HCT116 (cell line): ENCODE measurements around the gene UNC93B1. TPM values are rescaled to one million over a fixed set of nuclear protein-coding genes. Genes with fewer than 3 reads are reported as not detected.

Experiments used
- ATAC-seq: fragments of 200-7000 bp; cut with Tn5 transposase; 2 replicates; pipeline ENCODE4 v1.9.1; 2020; ENCODE audit warnings: mild to moderate bottlenecking, moderate library complexity
- BruUV-seq: library from RNA; stranded (reverse); fragments of 400-500 nt; replicated peaks from 2 replicates; lab custom pipeline; 2021; lab: Mats Ljungman, UMichigan
- CTCF ChIA-PET: fragments of 300-600 bp; sonication (Branson Sonifier 250); formaldehyde crosslinking; loops from one replicate; lab custom pipeline; 2021; ENCODE audit warnings: antibody characterized with exemption; lab: Charles Lee
- POLR2A ChIA-PET: fragments of 300-600, 350-600 bp; sonication (Branson Sonifier 250); formaldehyde crosslinking; loops from one replicate; lab custom pipeline; 2021; ENCODE audit warnings: antibody characterized with exemption; lab: Charles Lee
- RAD21 ChIA-PET, 2 experiments: fragments of 300-600 bp; sonication (Branson Sonifier 250); formaldehyde crosslinking; loops; one replicate each; lab custom pipeline; 2023; ENCODE audit warnings: low total read pairs in 2 of 2; ENCODE audit not compliant: uncharacterized antibody in 2 of 2, unreplicated experiment in 2 of 2, low non-redundant PET in 1 of 2; lab: Charles Lee
- DNase-seq: peaks from one replicate; pipeline ENCODE4 v3.0.0-alpha.2; 2010; ENCODE audit warnings: low read depth, low spot score
- H2AFZ ChIP-seq: fragments of 200-600 bp; shearing (Covaris generic), sonication (generic); 2 replicates; pipeline ENCODE4 v1.6.1; 2017; ENCODE audit warnings: low read depth, mixed run types, mixed read lengths, antibody characterized with exemption, low read length; ENCODE audit not compliant: poor library complexity, severe bottlenecking
- H3K27ac ChIP-seq: 2 replicates; pipeline ENCODE4 v1.5.1; 2012; ENCODE audit warnings: low read depth, low read length
- H3K27me3 ChIP-seq: fragments of 200-600 bp; sonication (generic); 2 replicates; pipeline ENCODE4 v1.6.1; 2016; ENCODE audit warnings: mixed run types, low read length, mixed read lengths; ENCODE audit not compliant: insufficient read depth
- H3K36me3 ChIP-seq, 2 experiments: fragments of 200-500 bp in 1 of 2; fragments of 200-600 bp in 1 of 2; sonication (Bioruptor generic) in 1 of 2; sonication (generic) in 1 of 2; 2 replicates each; pipeline versions ENCODE4 v1.5.1 to v1.6.1; 2014 to 2016; ENCODE audit warnings: low read length in 2 of 2, inconsistent platforms in 1 of 2, mixed read lengths in 1 of 2, mixed run types in 1 of 2; ENCODE audit not compliant: insufficient read depth in 2 of 2, control insufficient read depth in 1 of 2
- H3K4me1 ChIP-seq, 2 experiments: fragments of 200-600 bp in 1 of 2; sonication (generic) in 1 of 2; 2 replicates each; pipeline versions ENCODE4 v1.5.1 to v1.6.1; 2012 to 2017; ENCODE audit warnings: low read length in 2 of 2, inconsistent platforms in 1 of 2, mild to moderate bottlenecking in 1 of 2, mixed read lengths in 1 of 2, mixed run types in 1 of 2, moderate library complexity in 1 of 2; ENCODE audit not compliant: insufficient read depth in 2 of 2, control insufficient read depth in 1 of 2
- H3K4me2 ChIP-seq: fragments of 200-600 bp; sonication (generic); 2 replicates; pipeline ENCODE4 v1.6.1; 2017; ENCODE audit warnings: mixed run types, low read length, mixed read lengths
- H3K4me3 ChIP-seq, 2 experiments: fragments of 200-600 bp in 1 of 2; sonication (generic) in 1 of 2; replicated peaks in 1 of 2; 2 replicates each; pipeline ENCODE4 v1.5.1; 2011 to 2016; ENCODE audit warnings: low read length in 2 of 2, control low read depth in 1 of 2, low read depth in 1 of 2, mild to moderate bottlenecking in 1 of 2, mixed read lengths in 1 of 2, mixed run types in 1 of 2
- H3K79me2 ChIP-seq: fragments of 200-600 bp; sonication (generic); 2 replicates; pipeline ENCODE4 v1.6.1; 2017; ENCODE audit warnings: mild to moderate bottlenecking, mixed run types, low read length, moderate library complexity, mixed read lengths; ENCODE audit not compliant: insufficient read depth
- H3K9ac ChIP-seq: fragments of 200-600 bp; sonication (generic); 2 replicates; pipeline ENCODE4 v1.6.1; 2016; ENCODE audit warnings: low read length, mixed read lengths
- H3K9me2 ChIP-seq: fragments of 200-600 bp; sonication (generic), shearing (Covaris generic); 2 replicates; pipeline ENCODE4 v1.6.1; 2017; ENCODE audit warnings: mixed run types, mild to moderate bottlenecking, moderate library complexity; ENCODE audit not compliant: insufficient read depth
- H3K9me3 ChIP-seq, 2 experiments: fragments of 200-500 bp in 1 of 2; fragments of 200-600 bp in 1 of 2; sonication (Bioruptor generic) in 1 of 2; sonication (generic) in 1 of 2; 2 replicates each; pipeline ENCODE4 v1.6.1; 2014 to 2017; ENCODE audit warnings: low read length in 2 of 2, mixed read lengths in 2 of 2, inconsistent platforms in 1 of 2, low read depth in 1 of 2, mild to moderate bottlenecking in 1 of 2, mixed run types in 1 of 2, moderate library complexity in 1 of 2; ENCODE audit not compliant: control insufficient read depth in 1 of 2, insufficient read depth in 1 of 2
- H4K20me1 ChIP-seq: fragments of 200-600 bp; sonication (generic), shearing (Covaris generic); 2 replicates; pipeline ENCODE4 v1.6.1; 2017; ENCODE audit warnings: mixed run types, mild to moderate bottlenecking, moderate library complexity; ENCODE audit not compliant: insufficient read depth
- CEBPB ChIP-seq: IDR thresholded peaks from 2 replicates; pipeline ENCODE4 v1.6.1; 2012; ENCODE audit warnings: low read depth
- EZH2phosphoT487 ChIP-seq: fragments of 200-600 bp; IDR thresholded peaks from 2 replicates; pipeline ENCODE4 v1.6.1; 2018; ENCODE audit warnings: antibody characterized with exemption, borderline replicate concordance
- JUND ChIP-seq: IDR thresholded peaks from 2 replicates; pipeline ENCODE4 v1.6.1; 2012
- POLR2A ChIP-seq: IDR thresholded peaks from 2 replicates; pipeline ENCODE4 v1.7.0; 2011; ENCODE audit warnings: borderline replicate concordance; ENCODE audit not compliant: insufficient read depth, insufficient read length; ENCODE audit errors: extremely low read depth
- POLR2AphosphoS5 ChIP-seq: IDR thresholded peaks from 2 replicates; pipeline ENCODE4 v1.6.1; 2011; ENCODE audit warnings: mild to moderate bottlenecking, low read depth, low read length, moderate library complexity
- SP1 ChIP-seq: IDR thresholded peaks from 2 replicates; pipeline ENCODE4 v1.6.1; 2012; ENCODE audit warnings: low read depth
- SRF ChIP-seq: IDR thresholded peaks from 2 replicates; pipeline ENCODE4 v1.6.1; 2012; ENCODE audit warnings: low read depth
- intact Hi-C: fragments of 100-400 bp; cut with micrococcal nuclease; formaldehyde crosslinking; loops from 2 replicates; pipeline ENCODE4 v1.10.0; 2022
- total RNA-seq: library from RNA; stranded (reverse); gene quantifications from one replicate; pipeline ENCODE4 v1.2.1, GENCODE V29; 2021; ENCODE audit not compliant: unreplicated experiment
- TF ChIP-seq, protein P1 (sequence below): IDR thresholded peaks from 2 replicates; pipeline ENCODE4 v1.6.1; 2011; ENCODE audit warnings: mild to moderate bottlenecking, low read length, moderate library complexity; ENCODE audit not compliant: insufficient replicate concordance; ENCODE audit errors: extremely low read depth
- TF ChIP-seq, protein P2 (sequence below): IDR thresholded peaks from 2 replicates; pipeline ENCODE4 v1.6.1; 2012; ENCODE audit warnings: low read depth

Gene UNC93B1
- total RNA-seq, 1 experiment from 2014 or later: 72.9 TPM

DNA sequence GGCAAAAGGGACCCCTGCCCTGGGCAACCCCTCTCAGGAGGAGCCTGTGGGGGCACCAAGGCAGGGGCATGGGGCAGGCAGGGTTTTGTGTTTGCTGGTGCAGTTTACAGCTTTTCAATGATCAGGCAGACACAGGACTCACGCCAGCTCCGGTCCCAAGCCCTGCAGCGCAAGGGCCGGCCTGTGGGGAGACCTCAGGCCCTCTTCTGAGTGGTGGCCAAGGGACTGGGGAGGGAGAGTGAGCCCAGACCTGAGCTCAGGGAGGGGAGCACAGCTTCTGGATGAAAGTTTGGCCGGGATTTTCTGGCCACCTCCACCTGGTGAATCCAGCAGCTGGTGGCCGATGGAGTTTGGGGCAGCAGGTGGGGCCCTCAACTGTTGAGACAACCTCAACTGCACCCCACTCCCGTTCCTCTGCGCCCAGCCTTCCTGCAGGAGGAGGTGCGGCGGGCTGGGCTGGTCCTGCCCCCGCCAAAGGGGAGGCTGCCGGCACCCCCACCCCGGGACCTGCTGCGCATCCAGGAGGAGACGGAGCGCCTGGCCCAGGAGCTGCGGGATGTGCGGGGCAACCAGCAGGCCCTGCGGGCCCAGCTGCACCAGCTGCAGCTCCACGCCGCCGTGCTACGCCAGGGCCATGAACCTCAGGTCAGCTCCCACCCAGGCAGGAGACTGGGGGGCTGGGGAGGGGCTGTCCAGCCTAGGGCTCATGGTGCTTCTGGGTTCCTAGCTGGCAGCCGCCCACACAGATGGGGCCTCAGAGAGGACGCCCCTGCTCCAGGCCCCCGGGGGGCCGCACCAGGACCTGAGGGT lies 38.5 kb upstream of the UNC93B1 start:
- H3K36me3 ChIP-seq: peaks cover 0 to 6% of the 10 kb centered on the region in 2 experiments; a peak in 2 of 4 replicates
- H3K9ac ChIP-seq: no peak overlapping the region
- no peak overlapping the region for H2AFZ ChIP-seq
- H3K9me3 ChIP-seq: no peaks in the 10 kb centered on the region
- no peaks in the 10 kb centered on the region for H3K9me2 ChIP-seq
- ChIA-PET RAD21 (interaction anchor here in 1 of 2 experiments (0.6 kb wide), 1 partner anchor 792 kb away, joined by 4 read pairs; no protein-coding TSS in a partner anchor), POLR2A (interaction anchor here (0.6 kb wide), 1 partner anchor 12 kb away, joined by 3 read pairs; the partner anchor contains the start of gene NDUFS8), CTCF (no interaction called here)
- peaks cover 21% of the 10 kb centered on the region for H3K79me2 ChIP-seq
- H4K20me1 ChIP-seq: no peaks in the 10 kb centered on the region
- no peak overlapping the region for H3K4me3 ChIP-seq
- H3K4me1 ChIP-seq: peaks cover 9 to 23% of the 10 kb centered on the region in 2 experiments; a peak in 3 of 4 replicates
- H3K4me2 ChIP-seq: no peak overlapping the region
- ATAC-seq (no peak), DNase-seq (no peak)
- intact Hi-C loops: no loop called here
- no TSS peak for BruUV-seq
- no peak overlapping the region for H3K27ac ChIP-seq
- TF ChIP-seq, protein P1, sequence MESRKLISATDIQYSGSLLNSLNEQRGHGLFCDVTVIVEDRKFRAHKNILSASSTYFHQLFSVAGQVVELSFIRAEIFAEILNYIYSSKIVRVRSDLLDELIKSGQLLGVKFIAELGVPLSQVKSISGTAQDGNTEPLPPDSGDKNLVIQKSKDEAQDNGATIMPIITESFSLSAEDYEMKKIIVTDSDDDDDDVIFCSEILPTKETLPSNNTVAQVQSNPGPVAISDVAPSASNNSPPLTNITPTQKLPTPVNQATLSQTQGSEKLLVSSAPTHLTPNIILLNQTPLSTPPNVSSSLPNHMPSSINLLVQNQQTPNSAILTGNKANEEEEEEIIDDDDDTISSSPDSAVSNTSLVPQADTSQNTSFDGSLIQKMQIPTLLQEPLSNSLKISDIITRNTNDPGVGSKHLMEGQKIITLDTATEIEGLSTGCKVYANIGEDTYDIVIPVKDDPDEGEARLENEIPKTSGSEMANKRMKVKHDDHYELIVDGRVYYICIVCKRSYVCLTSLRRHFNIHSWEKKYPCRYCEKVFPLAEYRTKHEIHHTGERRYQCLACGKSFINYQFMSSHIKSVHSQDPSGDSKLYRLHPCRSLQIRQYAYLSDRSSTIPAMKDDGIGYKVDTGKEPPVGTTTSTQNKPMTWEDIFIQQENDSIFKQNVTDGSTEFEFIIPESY: no peak
- TF ChIP-seq CEBPB (no peak), POLR2A (no peak), EZH2phosphoT487 (no peak), POLR2AphosphoS5 (no peak), JUND (no peak), SRF (no peak), SP1 (no peak)
- TF ChIP-seq, protein P2, sequence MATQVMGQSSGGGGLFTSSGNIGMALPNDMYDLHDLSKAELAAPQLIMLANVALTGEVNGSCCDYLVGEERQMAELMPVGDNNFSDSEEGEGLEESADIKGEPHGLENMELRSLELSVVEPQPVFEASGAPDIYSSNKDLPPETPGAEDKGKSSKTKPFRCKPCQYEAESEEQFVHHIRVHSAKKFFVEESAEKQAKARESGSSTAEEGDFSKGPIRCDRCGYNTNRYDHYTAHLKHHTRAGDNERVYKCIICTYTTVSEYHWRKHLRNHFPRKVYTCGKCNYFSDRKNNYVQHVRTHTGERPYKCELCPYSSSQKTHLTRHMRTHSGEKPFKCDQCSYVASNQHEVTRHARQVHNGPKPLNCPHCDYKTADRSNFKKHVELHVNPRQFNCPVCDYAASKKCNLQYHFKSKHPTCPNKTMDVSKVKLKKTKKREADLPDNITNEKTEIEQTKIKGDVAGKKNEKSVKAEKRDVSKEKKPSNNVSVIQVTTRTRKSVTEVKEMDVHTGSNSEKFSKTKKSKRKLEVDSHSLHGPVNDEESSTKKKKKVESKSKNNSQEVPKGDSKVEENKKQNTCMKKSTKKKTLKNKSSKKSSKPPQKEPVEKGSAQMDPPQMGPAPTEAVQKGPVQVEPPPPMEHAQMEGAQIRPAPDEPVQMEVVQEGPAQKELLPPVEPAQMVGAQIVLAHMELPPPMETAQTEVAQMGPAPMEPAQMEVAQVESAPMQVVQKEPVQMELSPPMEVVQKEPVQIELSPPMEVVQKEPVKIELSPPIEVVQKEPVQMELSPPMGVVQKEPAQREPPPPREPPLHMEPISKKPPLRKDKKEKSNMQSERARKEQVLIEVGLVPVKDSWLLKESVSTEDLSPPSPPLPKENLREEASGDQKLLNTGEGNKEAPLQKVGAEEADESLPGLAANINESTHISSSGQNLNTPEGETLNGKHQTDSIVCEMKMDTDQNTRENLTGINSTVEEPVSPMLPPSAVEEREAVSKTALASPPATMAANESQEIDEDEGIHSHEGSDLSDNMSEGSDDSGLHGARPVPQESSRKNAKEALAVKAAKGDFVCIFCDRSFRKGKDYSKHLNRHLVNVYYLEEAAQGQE: no peak
- no peaks in the 10 kb centered on the region for H3K27me3 ChIP-seq
